ENCODE results near the gene FIZ1. TPM values are rescaled to one million over a fixed set of nuclear protein-coding genes. Genes with fewer than 3 reads are reported as not detected.

Gene FIZ1
- total RNA-seq, 2 donors from 2014 or later: 14.8 to 16.4 TPM

- 6% methylated on average over 12 of the region's 15 CpGs for WGBS
- TF ChIP-seq, protein P1, sequence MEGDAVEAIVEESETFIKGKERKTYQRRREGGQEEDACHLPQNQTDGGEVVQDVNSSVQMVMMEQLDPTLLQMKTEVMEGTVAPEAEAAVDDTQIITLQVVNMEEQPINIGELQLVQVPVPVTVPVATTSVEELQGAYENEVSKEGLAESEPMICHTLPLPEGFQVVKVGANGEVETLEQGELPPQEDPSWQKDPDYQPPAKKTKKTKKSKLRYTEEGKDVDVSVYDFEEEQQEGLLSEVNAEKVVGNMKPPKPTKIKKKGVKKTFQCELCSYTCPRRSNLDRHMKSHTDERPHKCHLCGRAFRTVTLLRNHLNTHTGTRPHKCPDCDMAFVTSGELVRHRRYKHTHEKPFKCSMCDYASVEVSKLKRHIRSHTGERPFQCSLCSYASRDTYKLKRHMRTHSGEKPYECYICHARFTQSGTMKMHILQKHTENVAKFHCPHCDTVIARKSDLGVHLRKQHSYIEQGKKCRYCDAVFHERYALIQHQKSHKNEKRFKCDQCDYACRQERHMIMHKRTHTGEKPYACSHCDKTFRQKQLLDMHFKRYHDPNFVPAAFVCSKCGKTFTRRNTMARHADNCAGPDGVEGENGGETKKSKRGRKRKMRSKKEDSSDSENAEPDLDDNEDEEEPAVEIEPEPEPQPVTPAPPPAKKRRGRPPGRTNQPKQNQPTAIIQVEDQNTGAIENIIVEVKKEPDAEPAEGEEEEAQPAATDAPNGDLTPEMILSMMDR (IDR thresholded peaks at IDR 0.05): no peak
- TF ChIP-seq POLR2AphosphoS5 (IDR thresholded peaks at IDR 0.05): no peak
- no peak for TF ChIP-seq POLR2A (IDR thresholded peaks at IDR 0.05)
- Histone ChIP-seq H3K9me3 (no peaks in the 10 kb centered on the region), H3K4me1 (replicated peaks) (peaks cover 4% of the 10 kb centered on the region), H3K27me3 (replicated peaks; ENCODE audit: insufficient read depth) (no peaks in the 10 kb centered on the region), H3K36me3 (no peaks in the 10 kb centered on the region), H3K4me3 (peak overlapping the region; percentile 53 to 87), H3K27ac (peak overlapping the region; percentile 92 to 98)
- intact Hi-C loops (cut with DNase I): loop anchor here (10.0 kb wide), 1 partner anchor 486 kb away; the partner anchor contains the start of gene PPP1R12C
- DNase-seq (ENCODE audit: low spot score): no peak
These were observed 1.3 kb upstream of the FIZ1 start for GRCh38 chr19:55600662-55601028.

DNA sequence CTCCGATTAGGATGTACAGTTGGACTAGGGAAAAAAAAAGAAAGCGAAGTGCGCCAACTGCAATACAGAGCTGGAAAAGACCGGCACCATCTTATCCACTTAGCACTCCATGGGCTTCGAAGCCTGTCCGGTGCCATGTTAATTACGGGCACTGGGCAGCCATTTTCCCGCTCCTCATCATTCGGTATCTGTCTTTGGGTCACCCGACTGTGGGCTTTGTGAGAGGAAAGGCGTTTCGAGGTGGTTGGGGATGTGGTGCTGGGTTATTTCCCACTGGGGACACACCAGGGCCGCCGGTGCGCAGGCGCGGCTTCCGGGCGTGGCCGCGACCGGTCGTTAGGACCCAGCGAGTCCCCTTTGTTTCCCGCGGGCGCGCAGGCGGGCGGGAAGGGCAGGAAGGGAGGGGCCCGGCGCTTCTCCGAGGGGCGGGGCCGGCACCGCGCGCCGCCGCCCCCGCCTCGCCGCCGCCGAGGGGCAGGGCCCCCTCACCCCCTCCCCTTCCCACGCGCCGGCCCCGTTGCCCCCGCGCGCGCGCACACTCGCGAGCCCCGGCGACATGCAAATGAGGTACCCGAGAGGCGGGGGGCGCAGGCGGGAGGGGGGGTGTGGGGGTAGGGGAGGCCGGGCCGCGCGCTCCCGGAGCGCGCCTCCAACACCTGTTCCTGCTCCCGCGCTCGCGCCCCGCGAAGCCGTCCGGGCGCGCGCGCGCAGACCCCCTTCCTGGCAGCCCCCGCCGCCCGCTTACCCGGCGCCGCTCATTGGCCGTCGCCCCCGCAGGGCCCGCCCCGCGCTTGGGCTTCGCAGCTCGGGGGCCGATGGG, 735 bp upstream of the FIZ1 start, which contains the start of gene ZNF524:
ZNF524 (plus strand) TSS at position 447 of the 820 bp plus-strand sequence. CDS start 1,825 bp downstream, outside the sequence.
- WGBS: under 1% methylated on average over 23 of the region's 97 CpGs
- peak; percentile 84 for DNase-seq (ENCODE audit: low spot score)
- intact Hi-C loops (cut with DNase I): loop anchor here (10.0 kb wide), 1 partner anchor 485 kb away; the partner anchor contains the start of gene PPP1R12C
- Histone ChIP-seq H3K4me1 (replicated peaks) (peaks cover 4% of the 10 kb centered on the region), H3K27me3 (replicated peaks; ENCODE audit: insufficient read depth) (no peaks in the 10 kb centered on the region), H3K4me3 (peak within 1 kb of the TSS; percentile 53 to 87), H3K36me3 (no peaks in the 10 kb centered on the region), H3K9me3 (no peaks in the 10 kb centered on the region), H3K27ac (peak within 1 kb of the TSS; percentile 92 to 98)
- TF ChIP-seq POLR2AphosphoS5 (IDR thresholded peaks at IDR 0.05) (peak; percentile 44), POLR2A (IDR thresholded peaks at IDR 0.05) (no peak)

DNA sequence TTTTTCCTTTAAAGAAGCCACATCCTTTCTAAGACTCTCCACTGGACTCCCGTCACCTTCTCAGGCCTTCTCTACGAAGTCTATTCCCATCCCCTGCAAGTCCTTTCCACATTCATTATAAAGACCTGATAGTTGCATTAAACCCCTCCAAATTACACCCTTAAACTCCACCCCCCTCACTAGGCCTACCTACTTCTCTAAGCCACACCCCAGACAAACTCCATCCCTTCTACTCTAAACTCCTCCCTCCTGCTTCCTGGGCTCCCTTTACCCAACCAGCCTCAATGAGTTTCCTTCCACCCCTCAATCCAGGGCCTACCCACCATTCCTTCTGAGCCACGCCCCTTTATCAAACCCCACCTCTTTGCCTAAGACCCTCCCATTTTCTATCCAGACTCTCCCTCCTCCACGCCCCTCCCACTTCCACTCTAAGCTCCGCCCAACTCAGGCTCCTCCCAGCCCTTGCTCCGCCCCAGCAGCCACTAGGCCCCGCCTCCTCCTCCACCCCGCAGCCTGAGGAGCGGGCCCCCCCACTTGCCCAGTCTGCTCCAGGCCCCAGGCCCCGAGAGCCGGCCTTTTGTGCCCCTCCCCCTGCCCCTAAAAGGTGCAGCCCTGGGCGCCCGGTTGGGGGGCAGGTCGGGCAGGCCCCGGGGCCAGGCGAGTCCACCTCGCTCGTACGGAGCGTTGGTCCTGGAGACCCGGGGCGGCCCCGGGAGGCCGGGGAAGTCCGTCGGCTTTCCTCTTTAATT, 424 bp downstream of the FIZ1 start:
- WGBS: 7% methylated on average over 26 of the region's 26 CpGs
- intact Hi-C loops (cut with DNase I): no loop called here
- Histone ChIP-seq H3K9me3 (no peaks in the 10 kb centered on the region), H3K27me3 (replicated peaks; ENCODE audit: insufficient read depth) (no peaks in the 10 kb centered on the region), H3K27ac (peak overlapping the region; percentile 92 to 98), H3K4me3 (peak overlapping the region; percentile 53 to 87), H3K4me1 (replicated peaks) (peaks cover 4% of the 10 kb centered on the region), H3K36me3 (no peaks in the 10 kb centered on the region)
- TF ChIP-seq POLR2AphosphoS5 (IDR thresholded peaks at IDR 0.05) (peak; percentile 3), POLR2A (IDR thresholded peaks at IDR 0.05) (peak; percentile 39)
- TF ChIP-seq, protein P1 (IDR thresholded peaks at IDR 0.05): no peak
- DNase-seq (ENCODE audit: low spot score): peak; percentile 88

DNA sequence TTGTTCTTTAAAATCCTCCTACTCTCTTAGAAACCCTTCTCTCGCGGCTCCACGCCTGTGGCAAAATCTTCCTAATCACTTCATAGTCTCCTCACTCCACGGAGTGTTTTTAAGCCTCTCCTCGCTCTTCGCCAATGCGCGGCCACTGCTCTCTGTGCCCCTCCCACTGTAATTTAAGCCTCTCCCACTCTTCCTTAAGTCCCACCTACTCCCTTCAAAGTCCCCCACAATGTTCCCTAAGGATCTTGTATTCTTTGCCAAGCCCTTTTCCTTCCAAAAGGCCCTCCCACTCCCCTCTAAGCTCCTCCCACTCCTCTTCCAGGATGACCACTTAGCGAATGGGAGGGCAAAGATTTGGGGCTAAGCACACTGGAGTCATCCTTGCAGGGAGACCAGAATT, 1.3 kb downstream of the FIZ1 start:
- H3K27ac ChIP-seq: no peak overlapping the region
- no peak for TF ChIP-seq POLR2AphosphoS5 (IDR thresholded peaks at IDR 0.05)
- TF ChIP-seq, protein P1 (IDR thresholded peaks at IDR 0.05): no peak
- no peak for TF ChIP-seq POLR2A (IDR thresholded peaks at IDR 0.05)
- H3K36me3 ChIP-seq: no peaks in the 10 kb centered on the region
- no peaks in the 10 kb centered on the region for H3K9me3 ChIP-seq
- no peaks in the 10 kb centered on the region for H3K27me3 ChIP-seq (replicated peaks; ENCODE audit: insufficient read depth)
- no peak overlapping the region for H3K4me3 ChIP-seq
- 84% methylated on average over 9 of the region's 9 CpGs for WGBS
- DNase-seq (ENCODE audit: low spot score): no peak
- intact Hi-C loops (cut with DNase I): no loop called here
- peaks cover 4% of the 10 kb centered on the region for H3K4me1 ChIP-seq (replicated peaks)

DNA sequence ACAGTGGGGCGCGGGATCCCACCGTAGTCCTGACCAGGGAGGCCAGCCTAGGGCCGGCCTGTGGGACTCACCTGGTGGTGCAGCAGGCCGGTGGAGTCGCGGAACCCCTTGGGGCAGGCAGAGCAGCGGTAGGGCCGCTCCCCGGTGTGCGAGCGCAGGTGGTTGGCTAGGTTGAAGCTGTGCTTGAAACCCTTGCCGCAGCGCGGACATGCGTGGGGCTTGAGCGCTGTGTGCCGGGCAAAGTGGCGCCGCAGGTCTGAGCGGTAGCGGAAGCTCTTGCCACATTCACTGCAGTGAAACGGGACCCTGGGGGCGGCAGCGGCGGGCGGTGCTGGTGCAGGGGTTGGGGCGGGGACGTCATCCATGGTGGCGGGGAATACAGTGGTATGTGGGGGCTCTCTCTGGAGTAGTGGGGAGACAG, 1.8 kb downstream of the FIZ1 start:
- TF ChIP-seq POLR2AphosphoS5 (IDR thresholded peaks at IDR 0.05): no peak
- TF ChIP-seq, protein P1 (IDR thresholded peaks at IDR 0.05): no peak
- TF ChIP-seq POLR2A (IDR thresholded peaks at IDR 0.05): no peak
- Histone ChIP-seq H3K4me3 (no peak overlapping the region), H3K36me3 (no peaks in the 10 kb centered on the region), H3K4me1 (replicated peaks) (peaks cover 4% of the 10 kb centered on the region), H3K9me3 (no peaks in the 10 kb centered on the region), H3K27ac (no peak overlapping the region), H3K27me3 (replicated peaks; ENCODE audit: insufficient read depth) (no peaks in the 10 kb centered on the region)
- DNase-seq (ENCODE audit: low spot score): no peak
- 95% methylated on average over 30 of the region's 30 CpGs for WGBS
- intact Hi-C loops (cut with DNase I): no loop called here
